GM12878 (cell line): ENCODE data around the gene FCGR2B.

ENCODE experiments used
- NBN ChIP-seq: fragments of 450-650 bp; IDR thresholded peaks from 2 replicates; pipeline ENCODE4 v1.6.1; 2016
- TF ChIP-seq, protein P1 (sequence below): IDR thresholded peaks from 2 replicates; pipeline ENCODE4 v1.6.1; 2011; ENCODE audit warnings: low read depth, low read length, improper control_type of control experiment, borderline replicate concordance
- TF ChIP-seq, protein P2 (sequence below), 3 experiments: IDR thresholded peaks in 2 of 3; conservative IDR thresholded peaks in 1 of 3; 2 replicates each; pipeline ENCODE4 v1.5.1; 2011; ENCODE audit warnings: low read depth in 3 of 3, low read length in 3 of 3, mild to moderate bottlenecking in 3 of 3, control low read depth in 2 of 3, moderate library complexity in 2 of 3, inconsistent platforms in 1 of 3, mixed read lengths in 1 of 3; ENCODE audit not compliant: control insufficient read depth in 2 of 3, insufficient read depth in 1 of 3; ENCODE audit errors: extremely low read depth in 1 of 3
- TF ChIP-seq, protein P3 (sequence below): fragments of 450-650 bp; IDR thresholded peaks from 2 replicates; pipeline ENCODE4 v1.6.1; 2016; ENCODE audit warnings: mild to moderate bottlenecking, moderate library complexity, borderline replicate concordance

DNA sequence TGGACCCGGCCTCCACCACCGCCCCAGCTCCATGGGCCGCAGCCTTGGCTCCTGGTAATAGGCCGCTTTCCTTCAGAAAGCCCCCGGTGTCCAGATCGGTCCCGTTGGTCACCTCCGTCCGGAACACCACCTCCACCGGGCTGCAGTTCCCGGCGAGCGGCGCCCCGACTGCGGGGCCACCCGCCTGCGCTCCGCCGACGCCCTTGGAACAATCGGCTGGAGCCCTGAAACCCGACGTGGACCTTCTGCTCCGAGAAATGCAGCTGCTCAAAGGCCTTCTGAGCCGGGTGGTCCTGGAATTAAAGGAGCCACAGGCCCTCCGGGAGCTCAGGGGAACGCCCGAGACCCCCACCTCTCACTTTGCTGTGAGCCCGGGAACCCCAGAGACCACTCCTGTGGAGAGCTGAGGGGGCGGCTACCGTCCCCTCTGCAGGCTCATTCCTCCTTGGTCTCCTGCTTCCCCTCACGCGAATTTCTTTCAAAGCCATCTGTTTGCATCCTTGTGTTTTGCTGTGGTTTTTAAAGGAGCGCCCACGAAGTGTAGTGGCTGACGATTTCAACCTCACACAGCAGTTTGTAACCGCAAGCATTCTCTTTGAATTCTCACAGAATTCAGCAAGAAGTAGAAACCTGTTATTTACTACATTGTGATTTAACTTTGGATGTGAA is 64.4 kb downstream of the FCGR2B start:
- TF ChIP-seq, protein P1, sequence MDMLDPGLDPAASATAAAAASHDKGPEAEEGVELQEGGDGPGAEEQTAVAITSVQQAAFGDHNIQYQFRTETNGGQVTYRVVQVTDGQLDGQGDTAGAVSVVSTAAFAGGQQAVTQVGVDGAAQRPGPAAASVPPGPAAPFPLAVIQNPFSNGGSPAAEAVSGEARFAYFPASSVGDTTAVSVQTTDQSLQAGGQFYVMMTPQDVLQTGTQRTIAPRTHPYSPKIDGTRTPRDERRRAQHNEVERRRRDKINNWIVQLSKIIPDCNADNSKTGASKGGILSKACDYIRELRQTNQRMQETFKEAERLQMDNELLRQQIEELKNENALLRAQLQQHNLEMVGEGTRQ = no peak
- TF ChIP-seq, protein P2, sequence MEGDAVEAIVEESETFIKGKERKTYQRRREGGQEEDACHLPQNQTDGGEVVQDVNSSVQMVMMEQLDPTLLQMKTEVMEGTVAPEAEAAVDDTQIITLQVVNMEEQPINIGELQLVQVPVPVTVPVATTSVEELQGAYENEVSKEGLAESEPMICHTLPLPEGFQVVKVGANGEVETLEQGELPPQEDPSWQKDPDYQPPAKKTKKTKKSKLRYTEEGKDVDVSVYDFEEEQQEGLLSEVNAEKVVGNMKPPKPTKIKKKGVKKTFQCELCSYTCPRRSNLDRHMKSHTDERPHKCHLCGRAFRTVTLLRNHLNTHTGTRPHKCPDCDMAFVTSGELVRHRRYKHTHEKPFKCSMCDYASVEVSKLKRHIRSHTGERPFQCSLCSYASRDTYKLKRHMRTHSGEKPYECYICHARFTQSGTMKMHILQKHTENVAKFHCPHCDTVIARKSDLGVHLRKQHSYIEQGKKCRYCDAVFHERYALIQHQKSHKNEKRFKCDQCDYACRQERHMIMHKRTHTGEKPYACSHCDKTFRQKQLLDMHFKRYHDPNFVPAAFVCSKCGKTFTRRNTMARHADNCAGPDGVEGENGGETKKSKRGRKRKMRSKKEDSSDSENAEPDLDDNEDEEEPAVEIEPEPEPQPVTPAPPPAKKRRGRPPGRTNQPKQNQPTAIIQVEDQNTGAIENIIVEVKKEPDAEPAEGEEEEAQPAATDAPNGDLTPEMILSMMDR (IDR thresholded peaks at IDR 0.05 in 2 of 3, conservative IDR thresholded peaks at IDR 0.05 in 1 of 3; ENCODE audit: control insufficient read depth in 2 of 3, extremely low read depth in 1 of 3, insufficient read depth in 1 of 3, low read depth in 3 of 3, low read length in 3 of 3) = no peak
- TF ChIP-seq NBN = no peak
- TF ChIP-seq, protein P3, sequence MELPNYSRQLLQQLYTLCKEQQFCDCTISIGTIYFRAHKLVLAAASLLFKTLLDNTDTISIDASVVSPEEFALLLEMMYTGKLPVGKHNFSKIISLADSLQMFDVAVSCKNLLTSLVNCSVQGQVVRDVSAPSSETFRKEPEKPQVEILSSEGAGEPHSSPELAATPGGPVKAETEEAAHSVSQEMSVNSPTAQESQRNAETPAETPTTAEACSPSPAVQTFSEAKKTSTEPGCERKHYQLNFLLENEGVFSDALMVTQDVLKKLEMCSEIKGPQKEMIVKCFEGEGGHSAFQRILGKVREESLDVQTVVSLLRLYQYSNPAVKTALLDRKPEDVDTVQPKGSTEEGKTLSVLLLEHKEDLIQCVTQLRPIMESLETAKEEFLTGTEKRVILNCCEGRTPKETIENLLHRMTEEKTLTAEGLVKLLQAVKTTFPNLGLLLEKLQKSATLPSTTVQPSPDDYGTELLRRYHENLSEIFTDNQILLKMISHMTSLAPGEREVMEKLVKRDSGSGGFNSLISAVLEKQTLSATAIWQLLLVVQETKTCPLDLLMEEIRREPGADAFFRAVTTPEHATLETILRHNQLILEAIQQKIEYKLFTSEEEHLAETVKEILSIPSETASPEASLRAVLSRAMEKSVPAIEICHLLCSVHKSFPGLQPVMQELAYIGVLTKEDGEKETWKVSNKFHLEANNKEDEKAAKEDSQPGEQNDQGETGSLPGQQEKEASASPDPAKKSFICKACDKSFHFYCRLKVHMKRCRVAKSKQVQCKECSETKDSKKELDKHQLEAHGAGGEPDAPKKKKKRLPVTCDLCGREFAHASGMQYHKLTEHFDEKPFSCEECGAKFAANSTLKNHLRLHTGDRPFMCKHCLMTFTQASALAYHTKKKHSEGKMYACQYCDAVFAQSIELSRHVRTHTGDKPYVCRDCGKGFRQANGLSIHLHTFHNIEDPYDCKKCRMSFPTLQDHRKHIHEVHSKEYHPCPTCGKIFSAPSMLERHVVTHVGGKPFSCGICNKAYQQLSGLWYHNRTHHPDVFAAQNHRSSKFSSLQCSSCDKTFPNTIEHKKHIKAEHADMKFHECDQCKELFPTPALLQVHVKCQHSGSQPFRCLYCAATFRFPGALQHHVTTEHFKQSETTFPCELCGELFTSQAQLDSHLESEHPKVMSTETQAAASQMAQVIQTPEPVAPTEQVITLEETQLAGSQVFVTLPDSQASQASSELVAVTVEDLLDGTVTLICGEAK = no peak
